CD4-positive, alpha-beta T cell treated with Interleukin-2 at 100 ng/mL for 4 hours (primary cell): Measurements from ENCODE around the gene DIPK1B.

Source experiments
- DNase-seq: peaks from one replicate; pipeline ENCODE4 v3.0.0-alpha.2; 2020; ENCODE audit warnings: low spot score

The DIPK1B gene

DNA sequence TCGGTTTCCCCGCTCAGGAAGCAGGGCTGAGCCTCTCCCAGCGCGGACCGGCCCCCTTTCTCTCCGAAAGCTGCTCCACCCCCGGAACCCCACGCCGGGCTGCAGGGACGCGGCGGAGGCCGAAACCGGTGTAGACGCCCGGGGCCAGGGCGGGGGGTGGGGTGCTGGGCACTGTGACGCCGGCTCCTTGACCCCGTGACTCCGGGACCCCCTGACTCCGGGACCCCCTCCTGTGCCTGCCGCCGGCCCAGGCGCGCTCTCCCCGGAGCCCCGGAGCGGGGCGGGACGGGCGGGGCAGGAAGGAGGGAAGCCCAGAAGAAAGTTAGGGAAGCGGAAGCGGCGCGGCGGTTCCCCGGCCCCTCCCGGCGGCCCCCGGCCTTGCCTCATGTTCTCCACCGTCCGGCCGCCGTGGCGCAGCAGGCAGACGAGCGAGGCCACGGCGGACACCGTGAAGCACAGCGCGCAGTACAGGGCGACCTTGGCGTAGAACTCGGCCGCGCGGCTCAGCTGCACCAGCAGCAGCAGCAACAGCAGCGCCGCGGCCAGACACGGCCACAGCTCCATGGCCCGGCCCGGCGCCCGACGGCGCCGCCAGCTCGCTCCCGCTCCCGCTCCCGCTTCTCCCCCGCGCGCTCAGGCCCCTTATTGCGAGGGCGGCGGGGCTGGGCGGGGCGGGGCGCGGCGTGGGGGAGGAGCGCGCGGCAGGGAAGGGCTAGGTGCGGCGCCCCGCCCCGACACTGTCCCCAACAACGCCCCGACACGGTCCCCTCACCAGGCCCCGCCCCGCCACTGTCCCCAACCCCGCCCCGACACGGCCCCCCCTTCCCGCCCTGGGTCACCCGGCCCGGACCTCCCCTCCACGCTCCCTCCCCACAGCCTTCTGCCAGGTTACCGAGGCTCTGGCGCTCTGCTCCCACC is 25.3 kb upstream of the DIPK1B start, which contains the start of gene AGPAT2:
Gene AGPAT2 (minus strand): TSS at position 664 of the 918 bp plus-strand sequence. CDS start 100 bp downstream, at position 564.
- DNase-seq, result peak; percentile 54

DNA sequence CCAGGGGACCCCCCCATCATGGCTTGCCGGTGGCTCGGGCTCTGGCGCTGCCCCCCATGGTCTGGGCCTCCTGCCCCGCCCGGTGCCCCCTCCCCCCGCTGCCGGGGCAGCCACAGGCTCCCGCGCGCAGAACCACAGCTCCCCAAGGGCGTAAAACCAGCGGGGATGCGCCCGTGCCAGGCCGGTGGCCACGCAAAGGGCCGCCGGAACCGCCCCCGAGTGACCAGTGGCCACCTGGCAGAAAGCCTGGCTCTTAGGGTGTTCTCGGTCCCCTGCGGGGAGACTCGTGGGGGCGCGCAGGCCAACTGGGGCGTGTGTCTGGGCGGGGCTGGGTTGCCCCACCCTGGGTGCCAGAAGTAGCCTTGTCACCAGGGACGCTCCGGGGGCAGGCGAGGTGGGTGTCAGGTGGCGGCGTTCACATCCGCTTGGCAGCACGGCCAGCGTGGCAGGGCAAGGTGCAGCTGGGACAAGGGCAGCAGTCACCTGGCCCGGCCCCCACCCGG is 24.6 kb upstream of the DIPK1B start:
- no peak for DNase-seq

GRCh38 chr9:136688274-136689107 is 23.9 kb upstream of the DIPK1B start:
- no peak for DNase-seq

GRCh38 chr9:136689108-136689460 is 23.3 kb upstream of the DIPK1B start:
- no peak for DNase-seq

GRCh38 chr9:136690104-136690805 is 22.1 kb upstream of the DIPK1B start:
- DNase-seq, result no peak

DNA sequence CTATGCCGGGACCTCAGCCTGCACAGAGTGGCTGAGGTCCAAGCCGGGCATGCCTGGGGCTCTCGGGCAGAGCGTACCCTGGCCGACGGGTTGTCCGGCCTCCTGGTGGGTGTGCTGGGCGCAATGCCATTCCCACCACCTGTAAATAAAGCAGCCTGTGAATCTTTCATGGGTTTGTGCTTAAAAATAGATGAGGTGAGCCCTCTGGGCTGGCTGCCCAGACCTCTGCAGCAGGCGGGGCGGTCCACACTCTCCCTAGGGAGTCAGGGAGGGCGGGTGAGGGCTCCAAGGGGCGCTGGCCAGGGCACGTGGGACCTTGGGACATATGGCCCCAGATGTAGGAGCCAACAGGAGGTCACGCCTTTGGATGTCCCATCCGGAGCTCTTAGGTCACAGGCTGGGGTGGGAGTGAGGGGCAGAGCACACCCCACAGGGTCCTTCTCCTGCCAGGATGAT is 21.5 kb upstream of the DIPK1B start:
- no peak for DNase-seq

DNA sequence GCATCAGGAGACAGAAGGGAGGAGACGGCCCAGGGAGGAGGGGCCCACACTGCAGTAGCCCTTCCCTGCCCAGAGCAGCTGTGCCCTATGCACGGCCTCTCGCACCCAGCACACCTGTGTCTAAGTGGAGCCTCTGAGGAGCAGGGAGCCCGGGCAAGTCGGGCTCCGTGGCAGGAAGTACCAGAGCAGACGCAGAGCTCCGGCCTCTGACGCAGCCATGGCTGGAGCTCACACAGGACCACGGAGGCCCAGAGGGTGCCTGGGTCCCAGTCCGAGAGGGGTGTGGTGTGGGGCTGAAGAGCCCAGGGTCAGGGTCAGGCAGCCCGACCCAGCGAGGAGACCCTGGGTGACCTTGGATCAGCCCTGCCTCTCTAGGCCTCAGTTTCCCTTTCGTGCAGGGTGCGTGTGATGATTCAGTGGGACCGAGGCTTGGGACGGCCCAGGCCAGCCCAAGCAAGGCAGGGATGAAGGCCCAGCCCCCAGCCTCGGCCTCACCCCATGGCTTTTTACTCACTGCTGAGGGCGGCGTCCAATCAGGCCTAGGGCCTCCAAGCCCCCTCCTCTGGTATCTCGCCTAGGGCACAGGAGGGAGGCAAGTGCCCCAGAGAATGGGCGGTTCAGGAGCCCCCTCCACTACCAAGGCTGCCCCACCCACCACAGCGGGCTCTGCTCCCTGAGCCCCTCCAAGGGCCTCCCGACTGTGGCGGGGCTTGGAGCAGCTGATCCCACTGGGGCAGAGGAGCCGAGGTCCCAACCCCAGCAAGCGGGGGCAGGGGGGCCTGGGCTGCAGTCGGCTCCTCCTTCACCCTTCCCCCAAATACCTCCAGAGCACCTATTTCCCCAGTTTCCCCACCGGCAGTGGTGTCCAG is 20.8 kb upstream of the DIPK1B start:
- DNase-seq, result no peak

- DNase-seq, result no peak
Observed at GRCh38 chr9:136692185-136693134, 19.9 kb upstream of the DIPK1B start.

DNA sequence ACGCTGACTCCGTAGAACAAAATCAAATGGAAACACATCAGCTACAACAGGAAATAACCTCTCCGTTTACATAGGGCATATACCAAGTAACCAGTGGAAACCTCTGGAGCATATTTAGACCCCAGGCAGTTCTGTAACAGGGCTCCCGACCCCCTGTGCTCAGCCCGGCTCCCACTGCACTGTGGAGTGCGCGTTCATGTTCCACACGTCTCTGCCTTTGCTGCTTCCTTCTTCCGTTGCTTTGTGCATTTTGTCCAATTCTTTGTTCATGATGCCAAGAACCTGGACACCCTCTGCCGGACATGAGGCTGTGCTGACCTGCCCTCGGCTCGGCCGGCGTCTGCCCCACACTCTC is 19.3 kb upstream of the DIPK1B start:
- DNase-seq, result no peak

- peak; percentile 27 for DNase-seq
Observed at GRCh38 chr9:136693490-136694162, 18.7 kb upstream of the DIPK1B start.

- DNase-seq, result no peak
Observed at GRCh38 chr9:136694163-136694871, 18.1 kb upstream of the DIPK1B start.

- no peak for DNase-seq
Observed at GRCh38 chr9:136694872-136695247, 17.5 kb upstream of the DIPK1B start.

GRCh38 chr9:136695435-136695895 is 16.9 kb upstream of the DIPK1B start:
- DNase-seq, result no peak

DNA sequence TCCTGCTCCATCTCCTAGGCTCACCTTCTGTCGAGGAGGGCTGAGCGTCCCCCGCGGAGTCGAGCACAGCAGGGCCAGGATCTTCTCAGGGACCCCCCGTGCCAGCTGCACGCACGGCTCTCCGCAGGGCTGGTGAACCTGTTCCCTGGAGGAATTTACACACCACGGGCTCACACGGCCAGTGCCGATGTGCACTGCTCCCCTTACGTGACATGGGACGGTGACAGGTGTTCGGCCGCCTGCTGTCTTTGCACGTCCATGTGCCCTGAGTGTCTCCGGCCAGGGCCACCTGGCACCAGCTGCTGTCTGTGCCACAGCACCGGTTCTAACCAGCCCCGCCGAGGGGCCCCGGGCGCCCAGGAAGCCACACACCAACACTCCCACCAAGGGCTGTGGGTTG is 16.4 kb upstream of the DIPK1B start:
- DNase-seq, result no peak

- DNase-seq, result no peak
Observed at GRCh38 chr9:136696502-136696901, 15.9 kb upstream of the DIPK1B start.

- DNase-seq, result no peak
Observed at GRCh38 chr9:136697146-136697820, 15.1 kb upstream of the DIPK1B start.

- DNase-seq, result no peak
Observed at GRCh38 chr9:136697821-136698526, 14.4 kb upstream of the DIPK1B start.
